K562 (cell line): Measurements from ENCODE around the gene KIF26B. TPM values are rescaled to one million over a fixed set of nuclear protein-coding genes. Genes with fewer than 3 reads are reported as not detected.

Experiments
- CHAMP1 ChIP-seq: fragments of 450-650 bp; IDR thresholded peaks from 2 replicates; pipeline ENCODE4 v1.6.1; 2016; ENCODE audit warnings: mild to moderate bottlenecking
- CREB1 ChIP-seq, 2 experiments: sonication (generic) in 1 of 2; formaldehyde crosslinking in 1 of 2; IDR thresholded peaks; 2 replicates each; pipeline versions ENCODE4 v1.6.1 to v1.8.0; 2012 to 2022; ENCODE audit warnings: inconsistent platforms in 1 of 2, mild to moderate bottlenecking in 1 of 2, missing genetic modification reagents in 1 of 2, moderate library complexity in 1 of 2
- ELF2 ChIP-seq: fragments of 250-450 bp; sonication (Bioruptor Pico); IDR thresholded peaks from 2 replicates; pipeline ENCODE4 v1.5.0; 2021; ENCODE audit warnings: mild to moderate bottlenecking
- FOS ChIP-seq: IDR thresholded peaks from 3 replicates; pipeline ENCODE4 v1.6.1; 2011; ENCODE audit not compliant: insufficient read length; ENCODE audit errors: extremely low read depth
- HDAC2 ChIP-seq: fragments of 450-650 bp; IDR thresholded peaks from 2 replicates; pipeline ENCODE4 v1.6.1; 2016; ENCODE audit warnings: mild to moderate bottlenecking
- MITF ChIP-seq: IDR thresholded peaks from 2 replicates; pipeline ENCODE4 v1.6.1; 2014; ENCODE audit warnings: antibody characterized with exemption
- NCOR1 ChIP-seq: fragments of 450-650 bp; IDR thresholded peaks from 2 replicates; pipeline ENCODE4 v1.6.1; 2016; ENCODE audit warnings: mild to moderate bottlenecking, moderate library complexity
- RCOR1 ChIP-seq, 2 experiments: IDR thresholded peaks; 2 replicates each; pipeline ENCODE4 v1.6.1; 2012; ENCODE audit warnings: low read depth in 2 of 2, low read length in 2 of 2, borderline replicate concordance in 1 of 2, improper control_type of control experiment in 1 of 2
- SREBF1 ChIP-seq: fragments of 150-350 bp; IDR thresholded peaks from 2 replicates; pipeline ENCODE4 v1.6.1; 2014; ENCODE audit warnings: antibody characterized with exemption, low read depth, low read length, borderline replicate concordance
- ZKSCAN1 ChIP-seq: fragments of 150-350 bp; IDR thresholded peaks from 2 replicates; pipeline ENCODE4 v1.6.1; 2016; ENCODE audit warnings: low read depth, low read length
- ZNF644 ChIP-seq: fragments of 200-800 bp; sonication (Bioruptor generic); IDR thresholded peaks from 2 replicates; pipeline ENCODE4 v1.6.1; 2016; ENCODE audit warnings: low read depth, missing genetic modification characterization, missing compliant biosample characterization
- ZNF696 ChIP-seq: fragments of 250-450 bp; sonication (Bioruptor Pico); conservative IDR thresholded peaks from 2 replicates; pipeline ENCODE4 v1.4.0; 2020; ENCODE audit warnings: mild to moderate bottlenecking, moderate library complexity
- polyA plus RNA-seq, 8 experiments: library from polyadenylated mRNA; depleted of rRNA in 4 of 8; stranded (reverse) in 5 of 8; unstranded in 3 of 8; fragments of >200 nt; fragmentation: Nextera tagmentation in 2 of 8; fragmentation: Illumina TruSeq in 1 of 8; extraction: Ambion mirVana in 2 of 8; extraction: Trizol in 1 of 8; gene quantifications; 2 replicates each; pipeline versions ENCODE4 v1.2.1 to v1.2.3, GENCODE V29; 2011 to 2014; ENCODE audit warnings: inconsistent platforms in 1 of 8, missing spikeins in 1 of 8
- total RNA-seq, 7 experiments: library from RNA; depleted of rRNA in 6 of 7; stranded (reverse); fragments of >200 nt in 6 of 7; fragmentation: Illumina TruSeq in 2 of 7; extraction: Trizol in 2 of 7; gene quantifications; 2 replicates each; pipeline versions ENCODE4 v1.2.1 to v1.2.3, GENCODE V29; 2011 to 2021; ENCODE audit warnings: low replicate concordance in 1 of 7
- TF ChIP-seq, protein P1 (sequence below): fragments of 450-650 bp; IDR thresholded peaks from 2 replicates; pipeline ENCODE4 v1.6.1; 2016; ENCODE audit warnings: low read depth
- TF ChIP-seq, protein P2 (sequence below): fragments of 200-800 bp; sonication (Bioruptor generic); IDR thresholded peaks from 2 replicates; pipeline ENCODE4 v1.6.1; 2017; ENCODE audit warnings: missing genetic modification characterization, missing compliant biosample characterization

KIF26B gene
- total and polyA plus RNA-seq, 9 of the 15 experiments (the other 6 are each of a cell fraction or from before 2014, with no cell fraction given), result 0.02 to 0.08 (median 0.03) TPM; not detected in 6

GRCh38 chr1:245337829-245338484, 183.2 kb downstream of the KIF26B start (continued):
- TF ChIP-seq, protein P1, sequence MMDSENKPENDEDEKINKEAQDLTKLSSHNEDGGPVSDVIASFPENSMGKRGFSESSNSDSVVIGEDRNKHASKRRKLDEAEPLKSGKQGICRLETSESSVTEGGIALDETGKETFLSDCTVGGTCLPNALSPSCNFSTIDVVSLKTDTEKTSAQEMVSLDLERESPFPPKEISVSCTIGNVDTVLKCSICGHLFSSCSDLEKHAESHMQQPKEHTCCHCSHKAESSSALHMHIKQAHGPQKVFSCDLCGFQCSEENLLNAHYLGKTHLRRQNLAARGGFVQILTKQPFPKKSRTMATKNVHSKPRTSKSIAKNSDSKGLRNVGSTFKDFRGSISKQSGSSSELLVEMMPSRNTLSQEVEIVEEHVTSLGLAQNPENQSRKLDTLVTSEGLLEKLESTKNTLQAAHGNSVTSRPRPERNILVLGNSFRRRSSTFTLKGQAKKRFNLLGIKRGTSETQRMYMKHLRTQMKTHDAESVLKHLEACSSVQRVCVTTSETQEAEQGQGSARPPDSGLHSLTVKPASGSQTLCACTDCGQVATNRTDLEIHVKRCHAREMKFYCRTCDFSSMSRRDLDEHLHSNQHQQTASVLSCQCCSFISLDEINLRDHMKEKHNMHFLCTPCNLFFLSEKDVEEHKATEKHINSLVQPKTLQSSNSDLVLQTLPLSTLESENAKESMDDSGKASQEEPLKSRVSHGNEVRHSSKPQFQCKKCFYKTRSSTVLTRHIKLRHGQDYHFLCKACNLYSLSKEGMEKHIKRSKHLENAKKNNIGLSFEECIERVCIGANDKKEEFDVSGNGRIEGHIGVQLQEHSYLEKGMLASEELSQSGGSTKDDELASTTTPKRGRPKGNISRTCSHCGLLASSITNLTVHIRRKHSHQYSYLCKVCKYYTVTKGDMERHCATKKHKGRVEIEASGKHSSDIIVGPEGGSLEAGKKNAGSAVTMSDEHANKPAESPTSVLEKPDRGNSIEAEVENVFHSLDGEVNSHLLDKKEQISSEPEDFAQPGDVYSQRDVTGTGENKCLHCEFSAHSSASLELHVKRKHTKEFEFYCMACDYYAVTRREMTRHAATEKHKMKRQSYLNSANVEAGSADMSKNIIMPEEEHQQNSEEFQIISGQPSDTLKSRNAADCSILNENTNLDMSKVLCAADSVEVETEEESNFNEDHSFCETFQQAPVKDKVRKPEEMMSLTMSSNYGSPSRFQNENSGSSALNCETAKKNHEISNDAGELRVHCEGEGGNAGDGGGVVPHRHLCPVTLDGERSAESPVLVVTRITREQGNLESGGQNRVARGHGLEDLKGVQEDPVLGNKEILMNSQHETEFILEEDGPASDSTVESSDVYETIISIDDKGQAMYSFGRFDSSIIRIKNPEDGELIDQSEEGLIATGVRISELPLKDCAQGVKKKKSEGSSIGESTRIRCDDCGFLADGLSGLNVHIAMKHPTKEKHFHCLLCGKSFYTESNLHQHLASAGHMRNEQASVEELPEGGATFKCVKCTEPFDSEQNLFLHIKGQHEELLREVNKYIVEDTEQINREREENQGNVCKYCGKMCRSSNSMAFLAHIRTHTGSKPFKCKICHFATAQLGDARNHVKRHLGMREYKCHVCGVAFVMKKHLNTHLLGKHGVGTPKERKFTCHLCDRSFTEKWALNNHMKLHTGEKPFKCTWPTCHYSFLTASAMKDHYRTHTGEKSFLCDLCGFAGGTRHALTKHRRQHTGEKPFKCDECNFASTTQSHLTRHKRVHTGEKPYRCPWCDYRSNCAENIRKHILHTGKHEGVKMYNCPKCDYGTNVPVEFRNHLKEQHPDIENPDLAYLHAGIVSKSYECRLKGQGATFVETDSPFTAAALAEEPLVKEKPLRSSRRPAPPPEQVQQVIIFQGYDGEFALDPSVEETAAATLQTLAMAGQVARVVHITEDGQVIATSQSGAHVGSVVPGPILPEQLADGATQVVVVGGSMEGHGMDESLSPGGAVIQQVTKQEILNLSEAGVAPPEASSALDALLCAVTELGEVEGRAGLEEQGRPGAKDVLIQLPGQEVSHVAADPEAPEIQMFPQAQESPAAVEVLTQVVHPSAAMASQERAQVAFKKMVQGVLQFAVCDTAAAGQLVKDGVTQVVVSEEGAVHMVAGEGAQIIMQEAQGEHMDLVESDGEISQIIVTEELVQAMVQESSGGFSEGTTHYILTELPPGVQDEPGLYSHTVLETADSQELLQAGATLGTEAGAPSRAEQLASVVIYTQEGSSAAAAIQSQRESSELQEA, result no peak
- TF ChIP-seq NCOR1 (peak; percentile 96), ZNF696 (0 out of 2 replicates have a peak, but pooled peaks have one; percentile 19), SREBF1 (no peak), CREB1 (IDR thresholded peaks at IDR 0.05) (no peak), CREB1 (CRISPR knock-in tag; IDR thresholded peaks at IDR 0.05) (no peak), CHAMP1 (peak; percentile 76), HDAC2 (peak; percentile 80), MITF (0 out of 2 replicates have a peak, but pooled peaks have one; percentile 19), FOS (no peak), RCOR1 (IDR thresholded peaks at IDR 0.05; ENCODE audit: borderline replicate concordance in 1 of 2, low read depth in 2 of 2, low read length in 2 of 2) (peak; percentile 70 to 95; a peak in 3 of 4 replicates), ZNF644 (tag) (peak; percentile 80; the same call in 1 of the 2 replicates), ELF2 (CRISPR knock-in tag) (no peak), ZKSCAN1 (peak; percentile 71)
- TF ChIP-seq, protein P2, sequence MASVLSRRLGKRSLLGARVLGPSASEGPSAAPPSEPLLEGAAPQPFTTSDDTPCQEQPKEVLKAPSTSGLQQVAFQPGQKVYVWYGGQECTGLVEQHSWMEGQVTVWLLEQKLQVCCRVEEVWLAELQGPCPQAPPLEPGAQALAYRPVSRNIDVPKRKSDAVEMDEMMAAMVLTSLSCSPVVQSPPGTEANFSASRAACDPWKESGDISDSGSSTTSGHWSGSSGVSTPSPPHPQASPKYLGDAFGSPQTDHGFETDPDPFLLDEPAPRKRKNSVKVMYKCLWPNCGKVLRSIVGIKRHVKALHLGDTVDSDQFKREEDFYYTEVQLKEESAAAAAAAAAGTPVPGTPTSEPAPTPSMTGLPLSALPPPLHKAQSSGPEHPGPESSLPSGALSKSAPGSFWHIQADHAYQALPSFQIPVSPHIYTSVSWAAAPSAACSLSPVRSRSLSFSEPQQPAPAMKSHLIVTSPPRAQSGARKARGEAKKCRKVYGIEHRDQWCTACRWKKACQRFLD (CRISPR knock-in tag), result no peak
